Measurements from ENCODE around the gene CCDC33. TPM values are rescaled to one million over a fixed set of nuclear protein-coding genes. Genes with fewer than 3 reads are reported as not detected.

The CCDC33 gene
- total and polyA plus RNA-seq, 10 of the 15 experiments (the other 5 are each of a cell fraction or from before 2014, with no cell fraction given), result 0.57 to 5.8 (median 4.3) TPM

DNA sequence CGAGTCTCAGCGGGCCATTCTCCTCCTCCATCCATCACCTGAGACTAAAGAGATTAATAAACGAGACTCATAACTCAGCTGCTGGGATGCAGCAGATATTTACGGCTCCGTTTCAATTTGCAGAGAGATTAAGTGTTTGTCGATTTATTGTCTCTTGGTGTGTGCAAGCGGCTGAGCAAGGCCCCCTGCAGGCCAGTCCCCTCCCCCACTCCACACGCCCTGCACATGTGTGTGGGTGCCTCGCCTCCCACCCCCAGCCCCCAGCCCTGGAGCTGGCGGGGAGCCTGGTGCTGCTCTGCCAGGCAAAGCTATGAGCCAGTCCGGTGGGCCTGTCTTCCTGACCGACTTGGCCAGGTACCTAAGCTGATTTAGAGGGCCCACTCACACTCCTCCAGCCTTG lies 68.3 kb downstream of the CCDC33 start:
- peaks cover 2 to 12% of the 10 kb centered on the region in 2 experiments for H3K27me3 ChIP-seq (replicated peaks in 1 of 2; ENCODE audit: control insufficient read depth in 2 of 2, insufficient read depth in 2 of 2, low read length in 1 of 2)
- H3K4me2 ChIP-seq (ENCODE audit: control insufficient read depth, insufficient read depth), result no peak overlapping the region
- no peak for TF ChIP-seq ZNF217 (IDR thresholded peaks at IDR 0.05)
- TF ChIP-seq ZBED1 (IDR thresholded peaks at IDR 0.05; ENCODE audit: borderline replicate concordance), result no peak
- TF ChIP-seq, protein P1, sequence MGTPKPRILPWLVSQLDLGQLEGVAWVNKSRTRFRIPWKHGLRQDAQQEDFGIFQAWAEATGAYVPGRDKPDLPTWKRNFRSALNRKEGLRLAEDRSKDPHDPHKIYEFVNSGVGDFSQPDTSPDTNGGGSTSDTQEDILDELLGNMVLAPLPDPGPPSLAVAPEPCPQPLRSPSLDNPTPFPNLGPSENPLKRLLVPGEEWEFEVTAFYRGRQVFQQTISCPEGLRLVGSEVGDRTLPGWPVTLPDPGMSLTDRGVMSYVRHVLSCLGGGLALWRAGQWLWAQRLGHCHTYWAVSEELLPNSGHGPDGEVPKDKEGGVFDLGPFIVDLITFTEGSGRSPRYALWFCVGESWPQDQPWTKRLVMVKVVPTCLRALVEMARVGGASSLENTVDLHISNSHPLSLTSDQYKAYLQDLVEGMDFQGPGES (IDR thresholded peaks at IDR 0.05), result no peak
- no peak for TF ChIP-seq BCL11A (IDR thresholded peaks at IDR 0.05; ENCODE audit: low read depth, low read length)
- no peak for TF ChIP-seq BHLHE40 (IDR thresholded peaks at IDR 0.05; ENCODE audit: borderline replicate concordance in 1 of 2, low read depth in 2 of 2, low read length in 1 of 2)
- no peak for TF ChIP-seq CREB1 (IDR thresholded peaks at IDR 0.05; ENCODE audit: low read depth)
- TF ChIP-seq, protein P2, sequence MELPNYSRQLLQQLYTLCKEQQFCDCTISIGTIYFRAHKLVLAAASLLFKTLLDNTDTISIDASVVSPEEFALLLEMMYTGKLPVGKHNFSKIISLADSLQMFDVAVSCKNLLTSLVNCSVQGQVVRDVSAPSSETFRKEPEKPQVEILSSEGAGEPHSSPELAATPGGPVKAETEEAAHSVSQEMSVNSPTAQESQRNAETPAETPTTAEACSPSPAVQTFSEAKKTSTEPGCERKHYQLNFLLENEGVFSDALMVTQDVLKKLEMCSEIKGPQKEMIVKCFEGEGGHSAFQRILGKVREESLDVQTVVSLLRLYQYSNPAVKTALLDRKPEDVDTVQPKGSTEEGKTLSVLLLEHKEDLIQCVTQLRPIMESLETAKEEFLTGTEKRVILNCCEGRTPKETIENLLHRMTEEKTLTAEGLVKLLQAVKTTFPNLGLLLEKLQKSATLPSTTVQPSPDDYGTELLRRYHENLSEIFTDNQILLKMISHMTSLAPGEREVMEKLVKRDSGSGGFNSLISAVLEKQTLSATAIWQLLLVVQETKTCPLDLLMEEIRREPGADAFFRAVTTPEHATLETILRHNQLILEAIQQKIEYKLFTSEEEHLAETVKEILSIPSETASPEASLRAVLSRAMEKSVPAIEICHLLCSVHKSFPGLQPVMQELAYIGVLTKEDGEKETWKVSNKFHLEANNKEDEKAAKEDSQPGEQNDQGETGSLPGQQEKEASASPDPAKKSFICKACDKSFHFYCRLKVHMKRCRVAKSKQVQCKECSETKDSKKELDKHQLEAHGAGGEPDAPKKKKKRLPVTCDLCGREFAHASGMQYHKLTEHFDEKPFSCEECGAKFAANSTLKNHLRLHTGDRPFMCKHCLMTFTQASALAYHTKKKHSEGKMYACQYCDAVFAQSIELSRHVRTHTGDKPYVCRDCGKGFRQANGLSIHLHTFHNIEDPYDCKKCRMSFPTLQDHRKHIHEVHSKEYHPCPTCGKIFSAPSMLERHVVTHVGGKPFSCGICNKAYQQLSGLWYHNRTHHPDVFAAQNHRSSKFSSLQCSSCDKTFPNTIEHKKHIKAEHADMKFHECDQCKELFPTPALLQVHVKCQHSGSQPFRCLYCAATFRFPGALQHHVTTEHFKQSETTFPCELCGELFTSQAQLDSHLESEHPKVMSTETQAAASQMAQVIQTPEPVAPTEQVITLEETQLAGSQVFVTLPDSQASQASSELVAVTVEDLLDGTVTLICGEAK (IDR thresholded peaks at IDR 0.05; ENCODE audit: borderline replicate concordance), result no peak
- no peak for TF ChIP-seq SMAD1 (IDR thresholded peaks at IDR 0.05; ENCODE audit: low read depth, partially characterized antibody)
- TF ChIP-seq MEF2A (IDR thresholded peaks at IDR 0.05; ENCODE audit: insufficient read depth, low read depth, low read length), result no peak
- TF ChIP-seq YBX1 (IDR thresholded peaks at IDR 0.05), result no peak
- TF ChIP-seq NRF1 (conservative IDR thresholded peaks at IDR 0.05; ENCODE audit: low read depth, low read length), result no peak
- no peak for TF ChIP-seq SRF (IDR thresholded peaks at IDR 0.05; ENCODE audit: low read depth in 2 of 2, low read length in 2 of 2)
- TF ChIP-seq JUND (IDR thresholded peaks at IDR 0.05; ENCODE audit: low read depth, low read length), result no peak
- TF ChIP-seq ZNF622 (IDR thresholded peaks at IDR 0.05), result no peak
- TF ChIP-seq HDGF (IDR thresholded peaks at IDR 0.05), result no peak
- TF ChIP-seq, protein P3, sequence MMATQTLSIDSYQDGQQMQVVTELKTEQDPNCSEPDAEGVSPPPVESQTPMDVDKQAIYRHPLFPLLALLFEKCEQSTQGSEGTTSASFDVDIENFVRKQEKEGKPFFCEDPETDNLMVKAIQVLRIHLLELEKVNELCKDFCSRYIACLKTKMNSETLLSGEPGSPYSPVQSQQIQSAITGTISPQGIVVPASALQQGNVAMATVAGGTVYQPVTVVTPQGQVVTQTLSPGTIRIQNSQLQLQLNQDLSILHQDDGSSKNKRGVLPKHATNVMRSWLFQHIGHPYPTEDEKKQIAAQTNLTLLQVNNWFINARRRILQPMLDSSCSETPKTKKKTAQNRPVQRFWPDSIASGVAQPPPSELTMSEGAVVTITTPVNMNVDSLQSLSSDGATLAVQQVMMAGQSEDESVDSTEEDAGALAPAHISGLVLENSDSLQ (IDR thresholded peaks at IDR 0.05), result no peak
- TF ChIP-seq, protein P4, sequence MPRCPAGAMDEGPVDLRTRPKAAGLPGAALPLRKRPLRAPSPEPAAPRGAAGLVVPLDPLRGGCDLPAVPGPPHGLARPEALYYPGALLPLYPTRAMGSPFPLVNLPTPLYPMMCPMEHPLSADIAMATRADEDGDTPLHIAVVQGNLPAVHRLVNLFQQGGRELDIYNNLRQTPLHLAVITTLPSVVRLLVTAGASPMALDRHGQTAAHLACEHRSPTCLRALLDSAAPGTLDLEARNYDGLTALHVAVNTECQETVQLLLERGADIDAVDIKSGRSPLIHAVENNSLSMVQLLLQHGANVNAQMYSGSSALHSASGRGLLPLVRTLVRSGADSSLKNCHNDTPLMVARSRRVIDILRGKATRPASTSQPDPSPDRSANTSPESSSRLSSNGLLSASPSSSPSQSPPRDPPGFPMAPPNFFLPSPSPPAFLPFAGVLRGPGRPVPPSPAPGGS (IDR thresholded peaks at IDR 0.05; ENCODE audit: borderline replicate concordance, insufficient read depth, low read depth, low read length, poor library complexity, severe bottlenecking), result no peak
- TF ChIP-seq STAT3 (IDR thresholded peaks at IDR 0.05; ENCODE audit: low read depth, low read length), result no peak

More for the DNA sequence above, 68.3 kb downstream of the CCDC33 start:
- ChIA-PET CTCF (interaction anchor here (0.7 to 2.1 kb wide), 5 partner anchors 16 to 332 kb away, joined by 3 to 8 read pairs (median 4); no protein-coding TSS in a partner anchor), POLR2A (interaction anchor here (0.6 kb wide), 1 partner anchor 52 kb away, joined by 3 read pairs; no protein-coding TSS in a partner anchor), RAD21 (ENCODE audit: unreplicated experiment) (interaction anchor here (0.9 to 1.0 kb wide), 3 partner anchors 16 to 176 kb away, joined by 3 to 5 read pairs (median 4); no protein-coding TSS in a partner anchor), SMC1A (ENCODE audit: uncharacterized antibody, unreplicated experiment) (interaction anchor here (1.4 kb wide), 1 partner anchor 15 kb away, joined by 3 read pairs; no protein-coding TSS in a partner anchor)
- intact Hi-C loops (cut with micrococcal nuclease; ENCODE audit: unreplicated experiment) (no loop called here), in situ Hi-C loops (cut with MboI) (loop anchor here (10.0 kb wide), 1 partner anchor 340 kb away; no protein-coding TSS in a partner anchor)
- 19% methylated on average over 12 of the region's 12 CpGs for WGBS (ENCODE audit: insufficient coverage, insufficient replicate concordance, low lambda C conversion rate, missing lambda C conversion rate)
- H3K9me3 ChIP-seq (replicated peaks; ENCODE audit: control insufficient read depth, insufficient read depth, low read length), result no peaks in the 10 kb centered on the region
- no peaks in the 10 kb centered on the region for H3K4me1 ChIP-seq (ENCODE audit: control insufficient read depth, insufficient read depth, low read length)
- no peaks in the 10 kb centered on the region for H3K79me2 ChIP-seq (ENCODE audit: control insufficient read depth, insufficient read depth, low read length)
- BruUV-seq (replicated peaks), result no TSS peak
- H3K27ac ChIP-seq (ENCODE audit: control insufficient read depth, insufficient read depth), result no peak overlapping the region
- DNase-seq (ENCODE audit: low read depth, low spot score) (no peak), ATAC-seq (no peak), FAIRE-seq (no peak)
- no peaks in the 10 kb centered on the region for H3K36me3 ChIP-seq (ENCODE audit: control insufficient read depth in 2 of 2, insufficient read depth in 2 of 2, low read length in 1 of 2)
- no peak overlapping the region for H3K4me3 ChIP-seq
- no peak overlapping the region for H2AFZ ChIP-seq (ENCODE audit: control insufficient read depth, low read depth, low read length)
- no peak overlapping the region for H3K9ac ChIP-seq (ENCODE audit: control insufficient read depth, insufficient read depth, low read length)
- no peaks in the 10 kb centered on the region for H4K20me1 ChIP-seq (ENCODE audit: control insufficient read depth, insufficient read depth)

Data from GM12878 (cell line).